ENCODE results near the gene NT5M.

DNA sequence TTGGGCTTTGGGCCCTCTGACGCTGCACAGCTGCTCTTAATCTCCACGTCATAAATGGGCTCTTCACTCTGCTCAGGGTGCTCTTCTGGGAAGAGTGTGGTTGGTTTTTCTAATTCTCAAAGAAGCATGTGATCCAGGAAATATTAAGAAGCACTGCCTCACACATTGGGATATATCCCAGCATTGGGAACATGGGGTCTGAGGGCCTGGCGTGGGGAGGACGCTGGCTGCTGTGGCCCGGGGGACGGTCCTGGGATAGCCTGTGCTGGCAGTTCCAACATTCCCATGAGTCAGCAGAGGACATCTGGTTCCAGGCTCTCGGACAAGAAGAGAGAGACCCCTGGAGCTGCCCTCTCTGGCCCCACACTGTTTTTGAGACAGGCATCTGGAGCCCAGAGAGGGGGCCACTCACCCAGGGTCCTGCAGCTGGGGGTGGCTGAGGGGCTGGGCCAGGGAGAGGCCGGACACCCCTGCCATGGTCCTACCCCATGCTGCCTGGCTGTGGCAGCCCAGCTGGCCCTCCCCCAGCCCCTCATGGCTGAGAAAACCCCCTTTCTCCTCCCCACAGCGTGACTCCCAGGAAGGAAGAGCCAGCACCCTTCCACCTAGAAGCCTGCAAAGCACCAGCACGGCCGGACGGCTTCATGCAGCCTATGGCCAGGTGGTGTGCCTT lies 58.8 kb downstream of the NT5M start:
- TF ChIP-seq POLR2A (IDR thresholded peaks at IDR 0.05) (no peak), CTCF (IDR thresholded peaks at IDR 0.05) (no peak)
